Measurements from ENCODE around the gene XYLB. TPM values are rescaled to one million over a fixed set of nuclear protein-coding genes. Genes with fewer than 3 reads are reported as not detected.

The XYLB gene
- total RNA-seq, 1 donor from 2014 or later: 10.2 TPM

GRCh38 chr3:38367779-38368178 lies 21.2 kb downstream of the XYLB start:
- DNase-seq (ENCODE audit: extremely low spot score, unreplicated experiment): no peak
- Mint-ChIP-seq H3K4me3 (no peak overlapping the region), H3K27ac (no peak overlapping the region), H3K36me3 (peaks cover 28% of the 10 kb centered on the region), H3K9me3 (no peaks in the 10 kb centered on the region), H3K27me3 (no peaks in the 10 kb centered on the region), H3K4me1 (ENCODE audit: unreplicated experiment) (no peaks in the 10 kb centered on the region)
- no peak for TF ChIP-seq CTCF (conservative IDR thresholded peaks at IDR 0.05)

- Mint-ChIP-seq H3K4me3 (no peak overlapping the region), H3K27ac (no peak overlapping the region), H3K4me1 (ENCODE audit: unreplicated experiment) (no peaks in the 10 kb centered on the region), H3K27me3 (no peaks in the 10 kb centered on the region), H3K9me3 (no peaks in the 10 kb centered on the region), H3K36me3 (peaks cover 25% of the 10 kb centered on the region)
- DNase-seq (ENCODE audit: extremely low spot score, unreplicated experiment): no peak
- TF ChIP-seq CTCF (conservative IDR thresholded peaks at IDR 0.05): no peak
Measured at GRCh38 chr3:38368238-38368637, 21.7 kb downstream of the XYLB start.

GRCh38 chr3:38369186-38369585 lies 22.6 kb downstream of the XYLB start:
- Mint-ChIP-seq H3K4me3 (no peak overlapping the region), H3K27me3 (no peaks in the 10 kb centered on the region), H3K4me1 (ENCODE audit: unreplicated experiment) (no peaks in the 10 kb centered on the region), H3K27ac (no peak overlapping the region), H3K36me3 (peaks cover 22% of the 10 kb centered on the region), H3K9me3 (no peaks in the 10 kb centered on the region)
- DNase-seq (ENCODE audit: extremely low spot score, unreplicated experiment): no peak
- no peak for TF ChIP-seq CTCF (conservative IDR thresholded peaks at IDR 0.05)

DNA sequence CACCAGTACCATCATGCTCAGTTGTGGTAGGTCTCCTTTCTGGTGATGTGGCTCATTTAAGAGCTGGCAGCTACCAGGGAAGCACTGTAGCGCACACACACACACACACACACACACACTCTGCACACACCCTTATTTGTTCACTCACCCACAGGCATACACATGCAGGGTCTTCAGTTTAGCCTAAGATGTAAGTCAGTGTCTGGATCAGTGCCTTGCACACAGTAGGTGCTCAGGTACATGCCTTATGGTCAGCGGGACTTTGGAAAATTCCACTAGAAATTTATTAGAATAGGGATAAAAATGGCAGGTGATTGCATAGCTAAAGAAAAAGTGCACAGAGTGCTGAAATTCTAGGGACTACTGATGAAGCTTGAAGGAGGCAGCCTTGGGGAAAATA lies 23.6 kb downstream of the XYLB start:
- Mint-ChIP-seq H3K27ac (no peak overlapping the region), H3K4me1 (ENCODE audit: unreplicated experiment) (no peaks in the 10 kb centered on the region), H3K4me3 (no peak overlapping the region), H3K9me3 (no peaks in the 10 kb centered on the region), H3K36me3 (peaks cover 21% of the 10 kb centered on the region), H3K27me3 (no peaks in the 10 kb centered on the region)
- no peak for TF ChIP-seq CTCF (conservative IDR thresholded peaks at IDR 0.05)
- no peak for DNase-seq (ENCODE audit: extremely low spot score, unreplicated experiment)

DNA sequence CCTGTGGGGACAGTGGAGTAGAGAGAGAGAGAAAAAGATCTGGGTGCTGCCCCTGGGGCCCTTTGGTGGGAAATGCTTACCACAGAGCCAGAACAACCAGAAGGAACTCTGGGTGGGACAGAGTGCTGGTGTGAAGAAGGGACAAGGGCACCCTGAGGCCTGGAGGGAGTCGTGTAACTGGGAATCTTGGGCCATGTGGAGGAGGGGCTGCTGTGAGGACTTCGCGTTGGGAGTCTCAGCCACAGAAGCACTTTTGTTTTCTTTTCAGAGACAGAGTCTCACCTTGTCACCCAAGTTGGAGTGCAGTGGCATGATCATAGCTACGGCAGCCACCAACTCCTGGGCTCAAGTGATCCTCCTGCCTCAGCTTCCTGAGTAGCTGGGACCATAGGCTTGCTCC lies 24.3 kb downstream of the XYLB start:
- no peak for TF ChIP-seq CTCF (conservative IDR thresholded peaks at IDR 0.05)
- H3K27me3 Mint-ChIP-seq: no peaks in the 10 kb centered on the region
- no peaks in the 10 kb centered on the region for H3K9me3 Mint-ChIP-seq
- no peak for DNase-seq (ENCODE audit: extremely low spot score, unreplicated experiment)
- H3K4me3 Mint-ChIP-seq: no peak overlapping the region
- no peaks in the 10 kb centered on the region for H3K4me1 Mint-ChIP-seq (ENCODE audit: unreplicated experiment)
- H3K36me3 Mint-ChIP-seq: peaks cover 21% of the 10 kb centered on the region
- H3K27ac Mint-ChIP-seq: no peak overlapping the region

Measured in type B pancreatic cell (in vitro differentiated cells).